HG02981 (cell line): ENCODE data around the gene SETD5.
"Not testable (repeated sequence)": the region's sequence is repeated elsewhere in the genome, so short reads cannot be mapped to it uniquely, and the experiment has no call there.

Source experiments
- ATAC-seq: cut with Tn5 transposase; IDR thresholded peaks from one replicate; pipeline ENCODE4 v1.9.1; 2021; ENCODE audit warnings: mild to moderate bottlenecking, moderate library complexity; ENCODE audit not compliant: unreplicated experiment

Gene SETD5

GRCh38 chr3:9455596-9456131 lies 58.2 kb downstream of the SETD5 start:
- ATAC-seq = no peak

GRCh38 chr3:9467451-9467850 lies 70.0 kb downstream of the SETD5 start:
- ATAC-seq = no peak

DNA sequence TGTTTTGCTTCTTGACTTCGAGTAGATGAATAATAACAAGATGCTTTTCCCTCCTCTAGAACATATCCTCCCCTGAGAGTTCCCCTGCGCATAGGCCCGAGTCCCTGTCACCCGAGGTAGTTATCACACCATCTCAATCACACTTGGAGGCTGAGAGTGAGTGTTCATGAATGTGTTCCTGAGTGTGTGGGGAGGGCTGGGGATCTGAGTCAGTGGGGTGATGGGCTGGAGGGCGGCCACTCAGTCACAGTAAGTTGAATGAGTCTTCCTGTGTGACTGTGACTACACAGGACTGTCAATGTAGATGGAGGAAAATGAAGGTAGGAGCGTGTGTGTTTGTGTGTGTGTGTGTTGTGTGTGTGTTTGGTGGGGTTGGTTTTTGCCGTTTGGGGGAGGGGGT lies 71.0 kb downstream of the SETD5 start:
- ATAC-seq = no peak

DNA sequence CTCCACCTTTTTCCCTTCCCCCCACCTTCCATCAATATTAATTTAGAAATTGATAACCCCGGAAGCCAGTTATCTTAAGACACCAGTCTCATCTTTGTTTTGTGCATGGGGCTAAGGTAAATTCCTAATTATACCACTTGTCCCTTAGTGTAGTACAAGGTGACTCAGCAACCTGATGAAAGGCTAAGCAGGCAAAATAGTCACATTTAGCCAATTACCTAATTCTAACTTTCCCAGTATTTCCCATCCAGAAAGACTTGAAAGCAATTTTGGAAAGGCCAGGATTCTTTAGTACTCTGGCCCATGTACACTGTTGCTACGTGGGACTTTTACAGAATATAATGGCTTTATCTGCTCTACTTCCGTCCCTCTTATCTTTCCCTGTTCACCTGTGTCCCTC lies 72.6 kb downstream of the SETD5 start:
- no peak for ATAC-seq

DNA sequence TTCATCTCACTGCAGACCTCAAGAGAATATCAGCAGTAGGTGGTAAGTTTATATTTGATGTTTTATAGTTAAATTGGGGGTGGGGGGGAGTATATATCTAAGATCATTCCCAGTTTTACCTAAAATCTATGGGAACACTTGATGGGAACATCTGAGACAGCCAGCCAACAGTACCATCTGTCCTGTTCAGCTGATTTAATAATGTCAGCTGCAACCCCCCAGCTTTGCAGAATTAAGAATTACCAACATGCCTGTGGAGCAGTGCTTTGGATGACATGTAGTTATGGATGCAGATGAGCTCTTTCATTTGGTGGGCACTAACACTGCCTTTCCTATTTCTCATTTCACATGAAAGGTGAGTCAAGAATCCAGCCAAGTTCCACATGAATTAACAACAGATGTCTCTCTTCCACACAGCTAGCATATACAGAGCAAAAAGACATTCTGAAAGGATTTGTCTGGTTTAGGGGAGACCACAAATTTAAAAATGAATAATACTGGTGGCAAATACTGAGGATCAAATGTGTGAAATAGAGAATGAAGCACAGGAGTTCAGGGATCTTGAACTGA lies 76.2 kb downstream of the SETD5 start:
- ATAC-seq = no peak

DNA sequence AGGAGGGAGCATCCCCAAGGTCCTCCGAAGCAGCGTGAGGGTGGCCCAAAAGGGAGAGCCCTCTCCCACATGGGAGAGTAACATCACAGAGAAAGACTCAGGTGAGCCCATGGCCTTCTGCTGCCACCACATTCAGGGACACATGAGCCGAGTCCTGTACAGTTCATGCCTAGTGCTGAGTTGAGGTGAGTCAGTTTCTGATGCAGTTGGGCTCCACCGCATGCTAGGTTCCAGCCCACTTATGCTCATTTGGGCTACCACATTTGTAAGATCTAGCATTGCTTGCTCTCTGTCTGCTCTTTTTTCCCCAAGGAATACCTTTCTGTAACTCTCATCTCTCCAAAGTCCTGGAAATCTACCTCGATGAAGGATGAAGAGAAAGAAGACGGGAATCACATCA lies 77.1 kb downstream of the SETD5 start:
- ATAC-seq = no peak

DNA sequence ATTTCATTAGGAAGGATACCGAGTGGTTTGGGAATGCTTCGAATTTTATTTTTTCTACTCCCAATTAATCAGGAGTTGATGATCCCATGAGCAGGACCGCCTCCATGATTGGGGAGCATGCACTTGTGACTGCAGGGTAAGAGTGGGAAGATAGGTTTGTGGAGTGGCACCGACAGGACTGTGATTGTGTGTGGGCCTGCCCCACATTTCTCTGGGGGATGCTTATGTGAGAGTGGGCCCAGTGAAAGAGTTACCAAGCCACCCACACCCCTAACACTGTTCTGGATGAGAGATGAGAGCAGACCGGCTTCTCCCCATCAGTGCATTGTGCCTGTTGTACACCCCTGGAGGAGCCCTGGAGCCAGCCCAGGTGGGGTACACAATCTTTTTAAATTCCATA lies 79.5 kb downstream of the SETD5 start:
- no peak for ATAC-seq

DNA sequence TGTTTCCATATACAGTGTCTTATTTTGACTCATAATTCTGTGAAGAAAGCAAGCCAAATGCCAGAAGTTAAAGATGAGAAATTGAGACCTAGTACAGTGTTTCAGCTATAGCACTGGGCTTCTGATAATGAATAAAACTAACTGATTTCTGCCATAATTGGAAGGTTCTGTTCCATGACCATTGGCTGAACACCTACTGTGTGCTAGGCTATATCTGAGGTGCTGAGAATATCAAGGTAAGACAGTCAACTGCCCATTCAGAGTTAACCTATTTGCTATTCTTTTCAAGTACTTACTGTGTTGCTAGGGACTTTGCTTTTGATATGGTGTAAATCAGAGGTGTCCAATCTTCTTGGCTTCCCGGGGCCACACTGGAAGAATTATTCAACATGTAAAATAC lies 82.8 kb downstream of the SETD5 start:
- no peak for ATAC-seq

DNA sequence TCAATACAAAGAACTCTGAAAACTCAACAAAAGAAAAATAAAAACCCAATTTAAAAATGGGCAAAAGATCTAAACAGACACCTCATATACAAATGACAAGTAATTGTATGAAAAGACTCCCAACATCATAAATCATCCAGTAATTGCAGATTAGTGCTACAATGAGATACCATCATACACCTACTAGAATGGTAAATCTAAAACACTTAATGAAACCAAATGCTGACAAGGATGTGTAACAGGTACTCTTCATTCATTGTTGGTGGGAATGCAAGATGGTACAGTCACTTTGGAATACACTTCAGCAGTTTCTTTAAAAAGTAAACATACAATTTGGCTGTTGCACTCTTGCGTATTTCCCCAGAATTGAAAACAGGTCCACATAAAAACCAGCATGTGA lies 87.8 kb downstream of the SETD5 start:
- no peak for ATAC-seq

- no peak for ATAC-seq
These were observed 94.1 kb downstream of the SETD5 start for GRCh38 chr3:9491506-9491905.

GRCh38 chr3:9494036-9494435 lies 96.6 kb downstream of the SETD5 start:
- not testable (repeated sequence) for ATAC-seq

GRCh38 chr3:9496893-9497292 lies 99.5 kb downstream of the SETD5 start:
- no peak for ATAC-seq

- no peak for ATAC-seq
These were observed 100.6 kb downstream of the SETD5 start for GRCh38 chr3:9497821-9498565.

- ATAC-seq = no peak
These were observed 101.4 kb downstream of the SETD5 start for GRCh38 chr3:9498781-9499180.

DNA sequence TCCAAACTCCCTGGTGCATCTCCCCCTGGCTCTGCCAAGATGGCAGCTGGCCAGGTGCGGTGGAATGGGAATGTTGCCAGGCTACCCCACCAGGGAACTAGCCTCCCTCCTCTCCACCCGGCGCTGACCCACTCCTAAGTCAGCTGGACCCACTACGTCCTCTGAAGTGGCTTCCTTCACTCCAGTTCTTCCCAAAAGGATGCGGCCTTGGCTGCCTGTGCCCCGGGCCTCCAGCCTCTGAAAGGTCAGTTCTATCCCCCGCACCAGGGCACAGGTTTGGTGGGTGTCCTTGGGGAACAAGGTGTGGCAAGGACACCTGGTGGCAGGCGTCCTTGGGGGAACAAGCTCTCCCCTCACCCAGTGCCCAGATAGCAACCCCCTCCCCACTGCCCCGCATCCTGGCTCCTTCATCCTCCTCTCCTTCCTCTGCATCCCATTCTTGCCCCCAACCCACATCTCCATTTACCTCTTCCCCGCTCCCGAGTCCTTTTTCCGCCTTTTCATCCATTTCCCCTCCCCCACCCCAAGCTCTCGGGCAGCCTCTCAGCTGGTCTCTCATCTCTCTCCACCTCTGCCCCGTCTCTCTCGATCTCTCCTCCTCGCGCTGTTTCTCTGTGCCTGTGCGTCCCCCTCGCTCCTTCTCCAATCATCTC lies 102.2 kb downstream of the SETD5 start:
- ATAC-seq = no peak

DNA sequence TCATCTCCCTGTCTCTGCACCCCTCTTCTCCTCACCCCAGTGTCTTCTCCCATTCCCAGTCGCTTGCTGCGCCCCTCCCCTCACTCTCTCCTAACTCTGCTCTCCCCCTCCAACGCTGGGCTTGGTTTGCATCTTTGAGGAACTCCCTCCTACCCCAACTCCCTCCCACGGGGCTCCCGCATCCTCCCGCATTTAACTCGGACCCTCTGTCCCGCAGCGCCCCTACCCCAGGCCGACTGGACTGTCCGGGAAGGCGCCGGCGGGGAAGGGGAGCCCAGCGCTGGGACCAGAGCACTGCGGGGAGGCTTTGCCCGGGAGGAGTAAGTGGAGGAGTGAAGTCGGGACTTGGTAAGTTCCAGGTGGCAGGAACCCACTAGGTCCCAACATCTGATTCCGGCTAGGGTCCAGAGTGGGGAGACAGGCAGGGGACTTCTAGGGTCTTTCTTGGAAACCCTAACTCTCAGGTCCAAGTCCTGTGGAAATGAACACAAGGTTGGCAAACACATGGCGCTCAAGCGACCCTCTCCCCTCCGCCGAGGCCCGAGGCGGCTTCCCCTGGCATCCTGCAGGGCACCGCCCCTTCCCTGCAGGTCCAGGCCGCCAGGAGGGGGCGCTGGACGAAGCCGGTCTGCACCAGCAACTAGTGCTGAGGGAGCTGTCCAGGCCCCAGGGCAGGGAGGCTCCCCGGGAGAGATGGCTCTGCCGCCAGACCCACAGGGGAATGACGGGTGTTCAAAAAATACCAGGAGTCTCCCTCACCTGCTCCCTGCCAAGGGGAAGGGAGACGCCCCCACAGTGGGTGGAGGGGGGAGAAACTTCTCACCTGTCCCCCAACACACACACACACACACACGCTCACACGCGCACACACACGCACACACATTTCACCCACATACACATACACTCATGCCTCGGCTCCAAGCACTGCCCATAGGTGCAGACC lies 103.0 kb downstream of the SETD5 start:
- ATAC-seq = no peak

- no peak for ATAC-seq
These were observed 103.8 kb downstream of the SETD5 start for GRCh38 chr3:9501226-9501625.

DNA sequence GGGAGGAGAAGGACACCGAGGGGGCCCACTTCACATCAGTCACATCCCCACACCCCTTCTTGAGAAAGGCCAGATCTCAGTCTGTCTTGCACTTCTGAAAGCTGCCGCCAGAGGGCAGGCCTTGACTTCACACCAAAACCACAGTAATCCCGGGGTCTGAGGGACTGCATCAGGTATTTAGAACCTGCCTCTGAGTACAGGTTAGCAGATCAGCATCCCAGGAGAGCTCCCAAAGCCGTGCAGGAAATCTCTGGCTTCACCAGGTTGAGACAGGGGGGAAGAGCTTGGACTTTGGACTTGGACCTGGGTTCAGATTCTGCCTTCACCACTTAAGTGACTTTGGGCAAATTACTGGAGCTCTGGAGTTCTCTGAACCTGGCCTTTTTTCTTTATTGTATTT lies 105.9 kb downstream of the SETD5 start:
- ATAC-seq = no peak

DNA sequence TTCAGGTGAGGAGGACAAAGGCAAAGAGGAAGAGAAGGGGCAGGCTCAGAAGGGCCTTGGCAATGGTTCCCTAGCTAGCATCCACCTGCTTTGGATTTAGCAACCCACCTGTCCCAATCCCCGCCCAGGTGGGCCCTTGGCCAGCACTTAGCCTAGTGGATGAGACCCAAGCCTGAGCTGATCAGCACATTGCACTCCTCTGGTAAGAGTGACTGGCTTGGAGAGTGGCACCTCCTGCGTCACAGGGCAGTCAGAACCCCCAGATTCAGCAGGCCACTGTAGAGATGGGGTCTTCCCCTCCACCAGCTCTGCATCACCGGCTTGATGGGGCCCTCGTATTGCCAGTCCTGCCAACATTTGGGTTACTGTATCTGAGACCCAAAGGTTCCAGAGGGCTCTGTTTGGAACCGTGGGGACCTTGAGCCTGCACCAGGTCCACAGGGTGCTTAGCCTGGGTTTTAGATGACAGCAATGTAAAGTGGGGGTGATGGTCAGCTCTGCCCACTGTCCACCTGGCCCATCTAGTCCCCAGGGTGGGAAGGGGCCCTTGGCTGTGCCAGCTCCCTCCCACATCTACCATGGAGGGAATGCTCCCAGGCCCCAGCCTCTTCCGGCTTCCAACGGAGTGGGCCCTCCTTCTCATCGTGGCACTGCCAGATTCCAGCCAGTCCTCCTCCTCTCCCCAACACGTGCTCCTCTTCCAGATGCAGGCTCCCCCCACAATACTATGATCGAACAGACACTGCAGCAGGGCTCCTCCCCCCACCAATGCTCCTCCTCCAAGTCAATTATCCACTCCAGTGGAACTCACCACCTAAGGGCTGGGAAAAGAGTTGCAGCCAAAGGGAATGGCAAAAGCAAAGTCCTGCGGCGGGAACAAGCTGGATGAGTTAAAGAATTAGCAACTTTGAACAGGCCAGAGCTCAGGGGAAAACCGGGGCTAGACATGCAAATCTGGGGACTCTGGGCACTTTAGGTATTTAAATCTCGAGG lies 110.5 kb downstream of the SETD5 start:
- no peak for ATAC-seq

DNA sequence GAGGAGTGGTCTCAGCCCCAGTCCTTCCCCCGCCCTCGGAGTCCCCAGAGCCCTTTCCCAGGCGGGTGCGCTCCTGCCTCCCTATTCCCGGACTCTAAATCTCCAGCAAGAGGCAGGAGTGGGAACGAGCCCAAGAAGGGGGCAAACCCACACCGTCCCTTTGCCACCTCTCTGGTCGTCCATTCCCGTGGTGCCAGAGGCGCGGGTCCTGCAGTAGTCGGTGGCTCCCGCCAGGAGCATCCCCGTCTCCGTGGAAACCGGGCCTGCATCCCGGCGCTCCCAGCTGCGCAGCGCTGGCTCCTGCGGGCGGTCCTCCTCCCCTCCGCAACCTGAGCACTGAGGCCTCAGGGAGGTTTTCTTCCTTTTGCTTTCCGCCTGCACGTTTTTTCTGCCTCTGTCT lies 111.4 kb downstream of the SETD5 start:
- ATAC-seq = no peak
